K562 (cell line): ENCODE measurements around the gene KLHL18. TPM values are rescaled to one million over a fixed set of nuclear protein-coding genes. Genes with fewer than 3 reads are reported as not detected.

Experiments
- BACH1 ChIP-seq: fragments of 200-800 bp; sonication (Bioruptor generic); IDR thresholded peaks from 2 replicates; pipeline ENCODE4 v1.6.1; 2016; ENCODE audit warnings: missing genetic modification characterization, missing compliant biosample characterization
- BHLHE40 ChIP-seq: IDR thresholded peaks from 2 replicates; pipeline ENCODE4 v1.6.1; 2011; ENCODE audit warnings: low read length, improper control_type of control experiment
- CSDE1 ChIP-seq, 2 experiments: fragments of 450-650 bp; IDR thresholded peaks; 2 replicates each; pipeline ENCODE4 v1.6.1; 2016; ENCODE audit warnings: mild to moderate bottlenecking in 1 of 2
- ETV1 ChIP-seq: fragments of 450-650 bp; conservative IDR thresholded peaks from 2 replicates; pipeline ENCODE4 v1.6.1; 2016; ENCODE audit warnings: missing genetic modification characterization, control low read depth, low read depth, missing compliant biosample characterization
- FOXP1 ChIP-seq: sonication (generic); formaldehyde crosslinking; IDR thresholded peaks from 2 replicates; pipeline ENCODE4 v1.8.0; 2022; ENCODE audit warnings: mild to moderate bottlenecking, missing genetic modification reagents
- GTF2F1 ChIP-seq: IDR thresholded peaks from 2 replicates; pipeline ENCODE4 v1.6.1; 2011; ENCODE audit warnings: low read depth, low read length, improper control_type of control experiment
- HMG20B ChIP-seq: fragments of 250-450 bp; sonication (Bioruptor Pico); IDR thresholded peaks from 2 replicates; pipeline ENCODE4 v1.5.0; 2021; ENCODE audit warnings: mild to moderate bottlenecking
- HNRNPK ChIP-seq: fragments of 200-400 bp; formaldehyde crosslinking; IDR thresholded peaks from one replicate; pipeline ENCODE4 v1.6.1; 2018; ENCODE audit warnings: mild to moderate bottlenecking, low read depth, low read length; ENCODE audit not compliant: poor library complexity, severe bottlenecking
- KAT2B ChIP-seq: IDR thresholded peaks from one replicate; pipeline ENCODE4 v1.6.1; 2012; ENCODE audit warnings: low read depth, mild to moderate bottlenecking, control low read depth, inconsistent platforms, low read length, moderate library complexity
- KLF6 ChIP-seq: fragments of 250-450 bp; sonication (Bioruptor Pico); IDR thresholded peaks from 2 replicates; pipeline ENCODE4 v1.4.0; 2020; ENCODE audit warnings: mild to moderate bottlenecking, moderate library complexity, borderline replicate concordance
- MAFG ChIP-seq: fragments of 450-650 bp; conservative IDR thresholded peaks from 2 replicates; pipeline ENCODE4 v1.6.1; 2016; ENCODE audit warnings: missing genetic modification characterization, missing compliant biosample characterization
- MYBL2 ChIP-seq, 2 experiments: fragments of 450-650 bp in 1 of 2; sonication (generic) in 1 of 2; formaldehyde crosslinking in 1 of 2; IDR thresholded peaks; 2 replicates each; pipeline versions ENCODE4 v1.6.1 to v1.8.1; 2017 to 2022; ENCODE audit warnings: borderline replicate concordance in 1 of 2, inconsistent platforms in 1 of 2, low read depth in 1 of 2, mild to moderate bottlenecking in 1 of 2, missing genetic modification reagents in 1 of 2, moderate library complexity in 1 of 2
- NFRKB ChIP-seq: fragments of 450-650 bp; IDR thresholded peaks from 2 replicates; pipeline ENCODE4 v1.6.1; 2016; ENCODE audit warnings: low read depth
- NR4A1 ChIP-seq, 2 experiments: fragments of 250-450 bp in 1 of 2; fragments of 450-650 bp in 1 of 2; sonication (Bioruptor Pico) in 1 of 2; IDR thresholded peaks; 2 replicates each; pipeline versions ENCODE4 v1.4.0 to v1.6.1; 2016 to 2020; ENCODE audit warnings: mild to moderate bottlenecking in 2 of 2, missing compliant biosample characterization in 1 of 2, missing genetic modification characterization in 1 of 2, moderate library complexity in 1 of 2
- POLR2G ChIP-seq: fragments of 200-400 bp; formaldehyde crosslinking; IDR thresholded peaks from 2 replicates; pipeline ENCODE4 v1.6.1; 2017; ENCODE audit warnings: low read depth, mild to moderate bottlenecking, antibody characterized with exemption, low read length, moderate library complexity
- SIN3B ChIP-seq: fragments of 450-650 bp; IDR thresholded peaks from 2 replicates; pipeline ENCODE4 v1.6.1; 2017; ENCODE audit warnings: low read depth, mild to moderate bottlenecking, moderate library complexity
- ZNF124 ChIP-seq: sonication (generic); formaldehyde crosslinking; IDR thresholded peaks from 2 replicates; pipeline ENCODE4 v1.8.1; 2022; ENCODE audit warnings: missing genetic modification reagents
- ZNF23 ChIP-seq: fragments of 250-450 bp; sonication (Bioruptor Pico); IDR thresholded peaks from 2 replicates; pipeline ENCODE4 v1.4.0; 2020; ENCODE audit warnings: mild to moderate bottlenecking
- ZNF717 ChIP-seq: fragments of 250-450 bp; sonication (Bioruptor Pico); IDR thresholded peaks from 2 replicates; pipeline ENCODE4 v1.5.0; 2021
- polyA plus RNA-seq, 8 experiments: library from polyadenylated mRNA; depleted of rRNA in 4 of 8; stranded (reverse) in 5 of 8; unstranded in 3 of 8; fragments of >200 nt; fragmentation: Nextera tagmentation in 2 of 8; fragmentation: Illumina TruSeq in 1 of 8; extraction: Ambion mirVana in 2 of 8; extraction: Trizol in 1 of 8; gene quantifications; 2 replicates each; pipeline versions ENCODE4 v1.2.1 to v1.2.3, GENCODE V29; 2011 to 2014; ENCODE audit warnings: inconsistent platforms in 1 of 8, missing spikeins in 1 of 8
- total RNA-seq, 7 experiments: library from RNA; depleted of rRNA in 6 of 7; stranded (reverse); fragments of >200 nt in 6 of 7; fragmentation: Illumina TruSeq in 2 of 7; extraction: Trizol in 2 of 7; gene quantifications; 2 replicates each; pipeline versions ENCODE4 v1.2.1 to v1.2.3, GENCODE V29; 2011 to 2021; ENCODE audit warnings: low replicate concordance in 1 of 7
- TF ChIP-seq, protein P1 (sequence below): fragments of 450-650 bp; IDR thresholded peaks from 2 replicates; pipeline ENCODE4 v1.7.0; 2016; ENCODE audit warnings: borderline replicate concordance
- TF ChIP-seq, protein P2 (sequence below): fragments of 200-400 bp; formaldehyde crosslinking; IDR thresholded peaks from 2 replicates; pipeline ENCODE4 v1.6.1; 2017; ENCODE audit warnings: mild to moderate bottlenecking, low read depth, low read length, moderate library complexity
- TF ChIP-seq, protein P3 (sequence below): fragments of 450-650 bp; IDR thresholded peaks from 2 replicates; pipeline ENCODE4 v1.6.1; 2016; ENCODE audit warnings: missing biosample characterization, missing genetic modification characterization
- TF ChIP-seq, protein P4 (sequence below): sonication (generic); IDR thresholded peaks from 2 replicates; pipeline ENCODE4 v1.6.1; 2016

The KLHL18 gene
- total and polyA plus RNA-seq, 9 of the 15 experiments (the other 6 are each of a cell fraction or from before 2014, with no cell fraction given) = 26.7 to 97.5 (median 48.7) TPM

DNA sequence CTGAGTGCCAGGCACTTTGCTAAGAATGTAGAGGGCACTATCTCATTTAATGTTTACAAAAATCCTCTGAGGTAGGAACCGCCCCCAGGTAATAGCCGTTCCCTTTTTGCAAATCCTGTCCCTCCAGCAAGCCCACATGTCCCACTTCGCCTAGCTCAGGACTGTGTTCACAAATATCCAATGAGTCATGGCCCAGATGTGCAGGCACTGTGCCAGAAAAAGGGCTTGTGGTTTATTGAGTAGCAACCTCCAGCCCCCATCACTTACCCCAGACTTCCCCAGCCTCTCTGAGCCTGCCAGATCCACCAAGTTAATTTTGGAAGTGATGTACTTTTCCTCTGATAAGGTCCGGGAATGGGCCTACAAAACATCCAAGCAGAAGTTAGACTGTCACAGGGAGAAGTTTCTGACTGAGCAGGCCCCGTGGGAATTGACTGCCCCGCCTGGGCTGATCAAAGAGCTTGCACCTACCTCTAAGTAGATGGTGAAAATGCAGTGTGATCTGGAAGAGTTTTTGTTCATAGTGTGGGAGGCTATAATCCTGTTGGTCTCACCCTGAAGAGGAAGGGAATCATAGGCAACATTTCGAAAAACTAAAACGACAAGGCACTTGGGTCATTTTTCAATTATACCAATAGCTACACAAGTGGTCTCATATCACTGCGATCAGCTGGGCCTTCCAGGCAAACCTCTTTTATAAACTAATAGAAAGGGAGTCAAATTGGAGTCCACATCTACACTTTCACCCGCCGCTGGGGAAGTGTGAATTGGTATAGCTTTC lies 15.8 kb upstream of the KLHL18 start (continued):
- TF ChIP-seq MYBL2 (IDR thresholded peaks at IDR 0.05; ENCODE audit: low read depth) (no peak), MYBL2 (CRISPR knock-in tag; IDR thresholded peaks at IDR 0.05; ENCODE audit: borderline replicate concordance) (no peak), CSDE1 (IDR thresholded peaks at IDR 0.05) (no peak), ETV1 (tag) (no peak), FOXP1 (CRISPR knock-in tag) (peak; percentile 81; the same call in 1 of the 2 replicates), ZNF23 (no peak), HNRNPK (no peak), HMG20B (CRISPR knock-in tag) (no peak), KAT2B (no peak), ZNF124 (CRISPR knock-in tag) (no peak), BHLHE40 (no peak), POLR2G (no peak), NR4A1 (CRISPR knock-in tag; IDR thresholded peaks at IDR 0.05) (no peak), NR4A1 (tag; IDR thresholded peaks at IDR 0.05) (no peak), KLF6 (CRISPR knock-in tag) (no peak), BACH1 (tag) (peak; percentile 57; the same call in 1 of the 2 replicates), NFRKB (no peak), GTF2F1 (no peak), ZNF717 (CRISPR knock-in tag) (no peak), SIN3B (no peak), MAFG (0 out of 2 replicates have a peak, but pooled peaks have one; percentile 16)
- TF ChIP-seq, protein P1, sequence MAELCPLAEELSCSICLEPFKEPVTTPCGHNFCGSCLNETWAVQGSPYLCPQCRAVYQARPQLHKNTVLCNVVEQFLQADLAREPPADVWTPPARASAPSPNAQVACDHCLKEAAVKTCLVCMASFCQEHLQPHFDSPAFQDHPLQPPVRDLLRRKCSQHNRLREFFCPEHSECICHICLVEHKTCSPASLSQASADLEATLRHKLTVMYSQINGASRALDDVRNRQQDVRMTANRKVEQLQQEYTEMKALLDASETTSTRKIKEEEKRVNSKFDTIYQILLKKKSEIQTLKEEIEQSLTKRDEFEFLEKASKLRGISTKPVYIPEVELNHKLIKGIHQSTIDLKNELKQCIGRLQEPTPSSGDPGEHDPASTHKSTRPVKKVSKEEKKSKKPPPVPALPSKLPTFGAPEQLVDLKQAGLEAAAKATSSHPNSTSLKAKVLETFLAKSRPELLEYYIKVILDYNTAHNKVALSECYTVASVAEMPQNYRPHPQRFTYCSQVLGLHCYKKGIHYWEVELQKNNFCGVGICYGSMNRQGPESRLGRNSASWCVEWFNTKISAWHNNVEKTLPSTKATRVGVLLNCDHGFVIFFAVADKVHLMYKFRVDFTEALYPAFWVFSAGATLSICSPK = no peak
- TF ChIP-seq, protein P2, sequence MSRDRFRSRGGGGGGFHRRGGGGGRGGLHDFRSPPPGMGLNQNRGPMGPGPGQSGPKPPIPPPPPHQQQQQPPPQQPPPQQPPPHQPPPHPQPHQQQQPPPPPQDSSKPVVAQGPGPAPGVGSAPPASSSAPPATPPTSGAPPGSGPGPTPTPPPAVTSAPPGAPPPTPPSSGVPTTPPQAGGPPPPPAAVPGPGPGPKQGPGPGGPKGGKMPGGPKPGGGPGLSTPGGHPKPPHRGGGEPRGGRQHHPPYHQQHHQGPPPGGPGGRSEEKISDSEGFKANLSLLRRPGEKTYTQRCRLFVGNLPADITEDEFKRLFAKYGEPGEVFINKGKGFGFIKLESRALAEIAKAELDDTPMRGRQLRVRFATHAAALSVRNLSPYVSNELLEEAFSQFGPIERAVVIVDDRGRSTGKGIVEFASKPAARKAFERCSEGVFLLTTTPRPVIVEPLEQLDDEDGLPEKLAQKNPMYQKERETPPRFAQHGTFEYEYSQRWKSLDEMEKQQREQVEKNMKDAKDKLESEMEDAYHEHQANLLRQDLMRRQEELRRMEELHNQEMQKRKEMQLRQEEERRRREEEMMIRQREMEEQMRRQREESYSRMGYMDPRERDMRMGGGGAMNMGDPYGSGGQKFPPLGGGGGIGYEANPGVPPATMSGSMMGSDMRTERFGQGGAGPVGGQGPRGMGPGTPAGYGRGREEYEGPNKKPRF = no peak
- TF ChIP-seq, protein P3, sequence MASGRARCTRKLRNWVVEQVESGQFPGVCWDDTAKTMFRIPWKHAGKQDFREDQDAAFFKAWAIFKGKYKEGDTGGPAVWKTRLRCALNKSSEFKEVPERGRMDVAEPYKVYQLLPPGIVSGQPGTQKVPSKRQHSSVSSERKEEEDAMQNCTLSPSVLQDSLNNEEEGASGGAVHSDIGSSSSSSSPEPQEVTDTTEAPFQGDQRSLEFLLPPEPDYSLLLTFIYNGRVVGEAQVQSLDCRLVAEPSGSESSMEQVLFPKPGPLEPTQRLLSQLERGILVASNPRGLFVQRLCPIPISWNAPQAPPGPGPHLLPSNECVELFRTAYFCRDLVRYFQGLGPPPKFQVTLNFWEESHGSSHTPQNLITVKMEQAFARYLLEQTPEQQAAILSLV (tag) = no peak
- TF ChIP-seq, protein P4, sequence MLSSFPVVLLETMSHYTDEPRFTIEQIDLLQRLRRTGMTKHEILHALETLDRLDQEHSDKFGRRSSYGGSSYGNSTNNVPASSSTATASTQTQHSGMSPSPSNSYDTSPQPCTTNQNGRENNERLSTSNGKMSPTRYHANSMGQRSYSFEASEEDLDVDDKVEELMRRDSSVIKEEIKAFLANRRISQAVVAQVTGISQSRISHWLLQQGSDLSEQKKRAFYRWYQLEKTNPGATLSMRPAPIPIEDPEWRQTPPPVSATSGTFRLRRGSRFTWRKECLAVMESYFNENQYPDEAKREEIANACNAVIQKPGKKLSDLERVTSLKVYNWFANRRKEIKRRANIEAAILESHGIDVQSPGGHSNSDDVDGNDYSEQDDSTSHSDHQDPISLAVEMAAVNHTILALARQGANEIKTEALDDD = peak; percentile 48; the same call in 1 of the 2 replicates
